Measurements from ENCODE around the gene LILRA5. TPM values are rescaled to one million over a fixed set of nuclear protein-coding genes. Genes with fewer than 3 reads are reported as not detected.

Gene LILRA5

Small RNAs within 50 kb of the gene (small RNA-seq; reads per million reads assigned to genes)
- gene AC245884.12 (ENCODE audit: low read depth) (not detected), gene MIR4752 (ENCODE audit: low read depth) (not detected), gene RNU6-1307P (ENCODE audit: low read depth) (not detected)
